Natural killer cell (primary cell): Measurements from ENCODE around the gene PER2. TPM values are rescaled to one million over a fixed set of nuclear protein-coding genes. Genes with fewer than 3 reads are reported as not detected.

ENCODE experiments used
- ATAC-seq, 3 donors: fragments of 150-1000 bp in 2 of 3; fragments of 200-7000 bp in 1 of 3; cut with Tn5 transposase; 1 replicate in 1 of 3; 2 replicates in 2 of 3; pipeline ENCODE4 v1.10.0; 2021; ENCODE audit warnings: mild to moderate bottlenecking in 2 of 3, moderate library complexity in 2 of 3
- DNase-seq, 2 donors: peaks; one replicate each; pipeline versions ENCODE4 v3.0.0 to v3.0.0-alpha.2; 2013 to 2021; ENCODE audit warnings: mixed read lengths in 1 of 2
- H3K27ac ChIP-seq: one replicate; pipeline ENCODE4 v1.5.1; 2013; ENCODE audit warnings: mild to moderate bottlenecking, low read length
- H3K27me3 ChIP-seq: one replicate; pipeline ENCODE4 v1.6.1; 2013; ENCODE audit warnings: low read length; ENCODE audit not compliant: control insufficient read depth, insufficient read depth
- H3K36me3 ChIP-seq: one replicate; pipeline ENCODE4 v1.6.1; 2013; ENCODE audit warnings: low read length; ENCODE audit not compliant: control insufficient read depth, insufficient read depth
- H3K4me1 ChIP-seq: one replicate; pipeline ENCODE4 v1.6.1; 2013; ENCODE audit warnings: low read length; ENCODE audit not compliant: control insufficient read depth, insufficient read depth
- H3K4me3 ChIP-seq: one replicate; pipeline ENCODE4 v1.5.1; 2013; ENCODE audit warnings: low read length
- H3K9me3 ChIP-seq: one replicate; pipeline ENCODE4 v1.6.1; 2013; ENCODE audit warnings: low read length; ENCODE audit not compliant: control insufficient read depth, insufficient read depth
- H3K27ac Mint-ChIP-seq, 2 donors: one replicate each; pipeline ENCODE4 v1.8.0; 2022; ENCODE audit warnings: mild to moderate bottlenecking in 2 of 2, mixed read lengths in 2 of 2, moderate library complexity in 1 of 2
- H3K27me3 Mint-ChIP-seq, 2 donors: one replicate each; pipeline ENCODE4 v1.8.0; 2022; ENCODE audit warnings: low read depth in 2 of 2, mixed read lengths in 2 of 2
- H3K36me3 Mint-ChIP-seq: one replicate; pipeline ENCODE4 v1.8.0; 2022; ENCODE audit warnings: mixed read lengths
- H3K4me1 Mint-ChIP-seq, 2 donors: one replicate each; pipeline ENCODE4 v1.8.0; 2022; ENCODE audit warnings: mixed read lengths in 2 of 2
- H3K4me3 Mint-ChIP-seq: one replicate; pipeline ENCODE4 v1.8.0; 2022; ENCODE audit warnings: mild to moderate bottlenecking, moderate library complexity, mixed read lengths
- H3K9me3 Mint-ChIP-seq, 2 donors: one replicate each; pipeline ENCODE4 v1.8.0; 2022; ENCODE audit warnings: mixed read lengths in 2 of 2
- whole genome bisulfite sequencing: methylation state at CpG from one replicate; pipeline ENCODE4 v1.1.7; 2013; ENCODE audit warnings: missing lambda C conversion rate; ENCODE audit not compliant: insufficient coverage; 5-methylcytosine and 5-hydroxymethylcytosine counted together
- intact Hi-C: fragments of 100-400 bp; cut with micrococcal nuclease; formaldehyde crosslinking; loops from one replicate; pipeline ENCODE4 v1.14.2; 2022
- total RNA-seq, 4 donors: library from RNA; stranded (reverse); fragments of 120-200 nt in 1 of 4; gene quantifications; one replicate each; pipeline versions ENCODE4 v1.2.3 to v1.2.4, GENCODE V29; 2013 to 2022
- TF ChIP-seq, protein P1 (sequence below): fragments of 200-600 bp; IDR thresholded peaks from one replicate; pipeline ENCODE4 v1.8.0; 2022; ENCODE audit warnings: antibody characterized with exemption

Gene PER2
- total RNA-seq, 3 donors from 2014 or later (not counting 1 experiment from before 2014, with no cell fraction given), result 26.3 to 32.9 (median 32.6) TPM

DNA sequence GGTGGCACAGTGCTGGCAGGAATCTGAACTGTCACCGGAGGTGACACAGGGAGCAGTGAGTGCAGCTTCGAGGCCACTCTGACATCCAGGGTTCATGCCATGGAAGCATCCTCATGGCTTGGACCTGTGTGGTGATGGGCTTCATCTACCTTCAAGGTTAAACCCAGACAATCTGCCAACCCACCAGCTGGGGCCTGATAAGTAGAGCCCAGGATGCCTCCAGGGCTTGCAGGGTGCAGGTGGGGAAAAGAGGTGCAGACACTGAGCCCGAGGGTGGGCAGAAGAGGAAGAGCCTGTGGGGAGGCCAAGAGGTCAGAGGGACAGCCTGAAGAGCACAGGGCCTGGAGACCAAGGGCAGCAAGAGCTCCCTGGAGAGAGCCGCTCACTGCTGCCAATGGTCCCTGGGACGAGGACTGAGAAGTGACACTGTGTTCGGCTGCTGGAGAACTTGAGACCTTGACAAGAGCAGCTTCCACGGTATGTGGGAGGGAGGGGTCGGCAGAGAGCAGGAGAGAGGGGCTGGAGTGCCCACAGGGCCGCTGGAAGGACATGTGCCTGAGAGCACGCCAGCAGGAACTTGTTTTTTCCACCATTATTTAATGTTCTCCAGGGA lies 40.5 kb downstream of the PER2 start:
- TF ChIP-seq, protein P1, sequence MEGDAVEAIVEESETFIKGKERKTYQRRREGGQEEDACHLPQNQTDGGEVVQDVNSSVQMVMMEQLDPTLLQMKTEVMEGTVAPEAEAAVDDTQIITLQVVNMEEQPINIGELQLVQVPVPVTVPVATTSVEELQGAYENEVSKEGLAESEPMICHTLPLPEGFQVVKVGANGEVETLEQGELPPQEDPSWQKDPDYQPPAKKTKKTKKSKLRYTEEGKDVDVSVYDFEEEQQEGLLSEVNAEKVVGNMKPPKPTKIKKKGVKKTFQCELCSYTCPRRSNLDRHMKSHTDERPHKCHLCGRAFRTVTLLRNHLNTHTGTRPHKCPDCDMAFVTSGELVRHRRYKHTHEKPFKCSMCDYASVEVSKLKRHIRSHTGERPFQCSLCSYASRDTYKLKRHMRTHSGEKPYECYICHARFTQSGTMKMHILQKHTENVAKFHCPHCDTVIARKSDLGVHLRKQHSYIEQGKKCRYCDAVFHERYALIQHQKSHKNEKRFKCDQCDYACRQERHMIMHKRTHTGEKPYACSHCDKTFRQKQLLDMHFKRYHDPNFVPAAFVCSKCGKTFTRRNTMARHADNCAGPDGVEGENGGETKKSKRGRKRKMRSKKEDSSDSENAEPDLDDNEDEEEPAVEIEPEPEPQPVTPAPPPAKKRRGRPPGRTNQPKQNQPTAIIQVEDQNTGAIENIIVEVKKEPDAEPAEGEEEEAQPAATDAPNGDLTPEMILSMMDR, result no peak
- Histone ChIP-seq H3K27ac (no peak overlapping the region), H3K9me3 (no peaks in the 10 kb centered on the region), H3K4me3 (no peak overlapping the region), H3K4me1 (no peaks in the 10 kb centered on the region), H3K36me3 (peaks cover 23% of the 10 kb centered on the region), H3K27me3 (no peaks in the 10 kb centered on the region)
- Mint-ChIP-seq H3K9me3 (no peaks in the 10 kb centered on the region), H3K4me3 (no peak overlapping the region), H3K36me3 (peaks cover 7% of the 10 kb centered on the region), H3K27ac (no peak overlapping the region), H3K4me1 (no peaks in the 10 kb centered on the region), H3K27me3 (no peaks in the 10 kb centered on the region)
- ATAC-seq (no peak), DNase-seq (no peak)
- intact Hi-C loops, result no loop called here
- WGBS, result 96% methylated on average over 9 of the region's 10 CpGs

DNA sequence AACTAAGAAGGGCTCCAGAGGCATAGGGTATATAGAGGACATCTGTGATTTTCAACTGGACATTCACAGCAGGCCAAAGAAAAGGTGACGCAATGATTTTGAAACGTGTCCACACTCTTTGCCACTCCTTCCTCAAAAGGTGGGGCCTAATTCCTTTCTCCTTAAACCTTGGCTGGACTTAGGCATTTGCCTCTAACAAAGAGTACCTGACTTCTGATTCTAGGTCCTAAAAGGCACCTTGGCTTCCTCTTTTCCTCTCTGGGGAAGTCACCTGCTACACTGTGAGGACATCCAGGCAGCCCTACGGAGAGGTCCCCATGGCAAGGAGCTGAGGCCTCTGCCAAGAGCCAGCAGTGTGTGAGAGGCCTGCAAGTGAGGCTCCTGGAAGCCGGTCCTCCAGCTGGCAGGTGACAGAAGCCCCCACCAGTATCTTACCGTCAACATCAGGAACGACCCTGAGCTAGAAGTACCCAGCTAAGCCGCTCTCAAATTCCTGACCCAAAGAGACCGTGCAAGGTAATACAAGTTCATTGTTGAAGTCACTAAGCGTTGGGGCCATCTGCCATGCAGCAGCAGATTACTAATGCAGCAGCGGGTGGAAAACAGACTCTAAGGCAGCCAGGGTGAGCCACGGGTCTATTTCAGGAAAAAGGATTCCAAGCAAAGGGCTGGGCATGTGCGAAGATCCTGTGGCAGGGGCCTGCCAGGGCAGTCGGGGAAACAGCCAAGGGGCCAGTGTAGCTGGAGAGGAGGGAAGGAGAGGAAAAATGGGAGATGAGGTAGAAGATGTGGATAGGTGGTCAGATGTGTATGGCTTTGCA lies 41.2 kb downstream of the PER2 start:
- Mint-ChIP-seq H3K4me3 (no peak overlapping the region), H3K9me3 (no peaks in the 10 kb centered on the region), H3K36me3 (peaks cover 7% of the 10 kb centered on the region), H3K27me3 (no peaks in the 10 kb centered on the region), H3K27ac (no peak overlapping the region), H3K4me1 (no peaks in the 10 kb centered on the region)
- no peaks in the 10 kb centered on the region for H3K4me1 ChIP-seq
- DNase-seq (no peak), ATAC-seq (no peak)
- intact Hi-C loops, result no loop called here
- H3K27me3 ChIP-seq, result no peaks in the 10 kb centered on the region
- peaks cover 15% of the 10 kb centered on the region for H3K36me3 ChIP-seq
- WGBS, result 94% methylated on average over 13 of the region's 13 CpGs
- H3K9me3 ChIP-seq, result no peaks in the 10 kb centered on the region
- H3K27ac ChIP-seq, result no peak overlapping the region
- TF ChIP-seq, protein P1, result no peak
- no peak overlapping the region for H3K4me3 ChIP-seq

DNA sequence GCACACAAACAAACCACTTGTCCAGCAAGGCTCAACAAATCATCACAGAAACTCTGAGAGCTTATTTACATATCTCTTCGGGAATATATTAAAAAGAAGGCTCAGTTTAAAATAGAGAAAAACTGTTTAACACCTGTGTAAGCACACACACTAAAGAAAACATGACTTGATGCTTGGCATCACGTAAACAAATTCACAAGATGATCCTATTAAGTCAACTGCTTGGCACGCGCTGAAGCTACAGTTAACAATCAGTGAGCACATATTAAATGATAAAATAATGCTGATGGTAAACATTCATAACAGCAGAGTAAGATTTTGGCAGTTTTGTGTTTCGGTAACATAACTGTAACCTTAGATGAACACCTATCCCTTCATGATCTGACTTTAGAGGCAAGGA lies 44.3 kb downstream of the PER2 start:
- H3K27ac Mint-ChIP-seq, result no peak overlapping the region
- TF ChIP-seq, protein P1, result no peak
- H3K27ac ChIP-seq, result no peak overlapping the region
- no peaks in the 10 kb centered on the region for H3K9me3 Mint-ChIP-seq
- 96% methylated on average over 4 of the region's 5 CpGs for WGBS
- peaks cover 6% of the 10 kb centered on the region for H3K36me3 ChIP-seq
- peaks cover 7% of the 10 kb centered on the region for H3K27me3 ChIP-seq
- peaks cover 7% of the 10 kb centered on the region for H3K36me3 Mint-ChIP-seq
- no peak overlapping the region for H3K4me3 ChIP-seq
- no peak for DNase-seq
- ATAC-seq, result no peak
- H3K4me1 ChIP-seq, result peaks cover 13% of the 10 kb centered on the region
- H3K4me1 Mint-ChIP-seq, result peaks cover 0 to 16% of the 10 kb centered on the region in 2 donors
- H3K4me3 Mint-ChIP-seq, result no peak overlapping the region
- H3K27me3 Mint-ChIP-seq, result peaks cover 0 to 2% of the 10 kb centered on the region in 2 donors
- H3K9me3 ChIP-seq, result no peaks in the 10 kb centered on the region
- intact Hi-C loops, result loop anchor here (5.0 kb wide), 2 partner anchors 43 to 62 kb away; partner anchors contain the start of gene PER2
